Thoracic aorta (tissue), 2 donors: ENCODE data around the gene SGMS1. TPM values are rescaled to one million over a fixed set of nuclear protein-coding genes. Genes with fewer than 3 reads are reported as not detected.
"Not testable (repeated sequence)": the region's sequence is repeated elsewhere in the genome, so short reads cannot be mapped to it uniquely, and the experiment has no call there.

Experiments used
- ATAC-seq: fragments of 150-250 bp; one replicate; pipeline ENCODE4 v1.8.0; 2017; ENCODE audit warnings: low read depth; ENCODE audit not compliant: insufficient number of reproducible peaks, low FRiP score
- DNase-seq: peaks from one replicate; pipeline ENCODE4 v3.0.0-alpha.2; 2020; ENCODE audit warnings: low spot score
- H3K27ac ChIP-seq, 2 donors: fragments of 200-600 bp; sonication (generic); 1 replicate in 1 of 2; 2 replicates in 1 of 2; pipeline ENCODE4 v1.5.1; 2016; ENCODE audit warnings: mild to moderate bottlenecking in 2 of 2, moderate library complexity in 2 of 2
- H3K27me3 ChIP-seq: fragments of 200-600 bp; sonication (generic); replicated peaks from 2 replicates; pipeline ENCODE4 v1.6.0; 2016; ENCODE audit warnings: mild to moderate bottlenecking; ENCODE audit not compliant: insufficient read depth
- H3K36me3 ChIP-seq: fragments of 200-600 bp; sonication (generic); one replicate; pipeline ENCODE4 v1.5.1; 2016
- H3K4me1 ChIP-seq, 2 donors: fragments of 200-600 bp; sonication (generic); 1 replicate in 1 of 2; 2 replicates in 1 of 2; pipeline versions ENCODE4 v1.5.1 to v1.6.0; 2016; ENCODE audit warnings: low read depth in 2 of 2, mild to moderate bottlenecking in 1 of 2; ENCODE audit not compliant: control insufficient read depth in 1 of 2
- H3K4me3 ChIP-seq: fragments of 200-600 bp; sonication (generic); 2 replicates; pipeline ENCODE4 v1.5.1; 2016; ENCODE audit warnings: mild to moderate bottlenecking
- H3K9me3 ChIP-seq: fragments of 200-600 bp; sonication (generic); 2 replicates; pipeline ENCODE4 v1.5.1; 2016
- total RNA-seq, 2 donors: library from RNA; depleted of rRNA; stranded (reverse); fragments of >200 nt; gene quantifications; one replicate each; pipeline versions ENCODE4 v1.1.0 to v1.2.3, GENCODE V29; 2016
- TF ChIP-seq, protein P1 (sequence below): fragments of 200-600 bp; sonication (generic); IDR thresholded peaks from one replicate; pipeline ENCODE4 v1.5.1; 2019; ENCODE audit warnings: antibody characterized with exemption

The SGMS1 gene
- total RNA-seq, 2 donors from 2014 or later, result 60.5 to 92.3 TPM

GRCh38 chr10:50358925-50359687 lies 264.6 kb downstream of the SGMS1 start:
- H3K4me3 ChIP-seq, result no peak overlapping the region
- no peaks in the 10 kb centered on the region for H3K36me3 ChIP-seq
- no peaks in the 10 kb centered on the region for H3K9me3 ChIP-seq
- ATAC-seq (no peak), DNase-seq (no peak)
- no peak overlapping the region for H3K27ac ChIP-seq
- TF ChIP-seq, protein P1, sequence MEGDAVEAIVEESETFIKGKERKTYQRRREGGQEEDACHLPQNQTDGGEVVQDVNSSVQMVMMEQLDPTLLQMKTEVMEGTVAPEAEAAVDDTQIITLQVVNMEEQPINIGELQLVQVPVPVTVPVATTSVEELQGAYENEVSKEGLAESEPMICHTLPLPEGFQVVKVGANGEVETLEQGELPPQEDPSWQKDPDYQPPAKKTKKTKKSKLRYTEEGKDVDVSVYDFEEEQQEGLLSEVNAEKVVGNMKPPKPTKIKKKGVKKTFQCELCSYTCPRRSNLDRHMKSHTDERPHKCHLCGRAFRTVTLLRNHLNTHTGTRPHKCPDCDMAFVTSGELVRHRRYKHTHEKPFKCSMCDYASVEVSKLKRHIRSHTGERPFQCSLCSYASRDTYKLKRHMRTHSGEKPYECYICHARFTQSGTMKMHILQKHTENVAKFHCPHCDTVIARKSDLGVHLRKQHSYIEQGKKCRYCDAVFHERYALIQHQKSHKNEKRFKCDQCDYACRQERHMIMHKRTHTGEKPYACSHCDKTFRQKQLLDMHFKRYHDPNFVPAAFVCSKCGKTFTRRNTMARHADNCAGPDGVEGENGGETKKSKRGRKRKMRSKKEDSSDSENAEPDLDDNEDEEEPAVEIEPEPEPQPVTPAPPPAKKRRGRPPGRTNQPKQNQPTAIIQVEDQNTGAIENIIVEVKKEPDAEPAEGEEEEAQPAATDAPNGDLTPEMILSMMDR, result no peak
- H3K4me1 ChIP-seq, result peaks cover 10 to 21% of the 10 kb centered on the region in 2 donors
- no peaks in the 10 kb centered on the region for H3K27me3 ChIP-seq

GRCh38 chr10:50358411-50358810 lies 265.3 kb downstream of the SGMS1 start:
- Histone ChIP-seq H3K27ac (no peak overlapping the region), H3K9me3 (no peaks in the 10 kb centered on the region), H3K36me3 (no peaks in the 10 kb centered on the region), H3K27me3 (no peaks in the 10 kb centered on the region), H3K4me3 (no peak overlapping the region), H3K4me1 (peaks cover 10 to 21% of the 10 kb centered on the region in 2 donors)
- DNase-seq (no peak), ATAC-seq (no peak)
- TF ChIP-seq, protein P1, result no peak

- ATAC-seq, H3K9me3 ChIP-seq, H3K27ac ChIP-seq: not testable (repeated sequence)
These were observed 267.3 kb downstream of the SGMS1 start for GRCh38 chr10:50356481-50356832.

DNA sequence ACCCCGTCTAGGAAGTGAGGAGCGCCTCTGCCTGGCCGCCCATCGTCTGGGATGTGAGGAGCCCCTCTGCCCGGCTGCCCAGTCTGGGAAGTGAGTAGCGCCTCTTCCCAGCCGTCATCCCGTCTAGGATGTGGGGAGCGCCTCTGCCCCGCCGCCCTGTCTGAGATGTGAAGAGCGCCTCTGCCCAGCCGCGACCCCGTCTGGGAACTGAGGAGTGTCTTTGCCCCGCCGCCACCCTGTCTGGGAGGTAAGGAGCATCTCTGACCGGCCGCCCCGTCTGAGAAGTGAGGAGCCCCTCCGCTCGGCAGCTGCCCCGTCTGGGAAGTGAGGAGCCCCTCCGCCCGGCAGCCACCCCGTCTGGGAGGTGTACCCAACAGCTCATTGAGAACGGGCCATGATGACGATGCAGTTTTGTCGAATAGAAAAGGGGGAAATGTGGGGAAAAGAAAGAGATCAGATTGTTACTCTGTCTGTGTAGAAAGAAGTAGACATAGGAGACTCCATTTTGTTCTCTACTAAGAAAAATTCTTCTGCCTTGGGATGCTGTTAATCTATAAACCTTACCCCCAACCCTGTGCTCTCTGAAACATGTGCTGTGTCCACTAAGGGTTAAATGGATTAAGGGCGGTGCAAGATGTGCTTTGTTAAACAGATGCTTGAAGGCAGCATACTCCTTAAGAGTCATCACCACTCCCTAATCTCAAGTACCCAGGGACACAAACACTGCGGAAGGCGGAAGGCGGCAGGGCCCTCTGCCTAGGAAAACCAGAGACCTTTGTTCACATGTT lies 267.9 kb downstream of the SGMS1 start:
- not testable (repeated sequence) for H3K27ac ChIP-seq, H3K36me3 ChIP-seq, H3K9me3 ChIP-seq, H3K27me3 ChIP-seq, H3K4me3 ChIP-seq, DNase-seq, ATAC-seq
- peaks cover 10 to 15% of the 10 kb centered on the region in 2 donors for H3K4me1 ChIP-seq

More at GRCh38 chr10:50356481-50356832, 267.3 kb downstream of the SGMS1 start:
- H3K4me3 ChIP-seq, DNase-seq, H3K27me3 ChIP-seq, H3K36me3 ChIP-seq: not testable (repeated sequence)
- peaks cover 10 to 21% of the 10 kb centered on the region in 2 donors for H3K4me1 ChIP-seq

DNA sequence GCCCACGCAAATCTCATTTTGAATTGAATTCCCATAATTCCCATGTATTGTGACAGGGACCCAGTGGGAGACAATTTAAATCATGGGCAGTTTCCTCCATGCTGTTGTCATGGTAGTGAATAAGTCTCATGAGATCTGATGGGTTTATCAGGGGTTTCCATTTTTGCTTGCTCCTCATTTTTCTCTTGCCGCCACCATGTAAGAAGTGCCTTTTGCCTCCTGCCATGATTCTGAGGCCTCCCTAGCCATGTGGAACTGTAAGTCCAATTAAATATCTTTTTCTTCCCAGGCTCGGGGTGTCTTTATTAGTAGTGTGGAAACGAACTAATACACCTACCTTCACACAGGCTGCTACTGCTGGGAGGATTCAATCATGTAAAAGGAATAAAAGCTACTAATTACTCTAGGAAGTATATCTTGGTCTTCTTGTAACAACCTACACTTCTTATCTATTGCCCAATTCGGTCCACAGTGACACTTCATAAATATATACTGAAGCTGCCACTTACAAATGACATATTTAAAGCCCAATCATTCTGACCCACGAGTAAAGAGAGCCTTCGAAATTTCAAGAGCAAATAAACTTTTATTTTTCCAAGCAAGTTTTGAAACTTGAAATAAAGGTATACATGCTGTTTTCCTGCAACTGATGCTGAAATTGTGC lies 272.1 kb downstream of the SGMS1 start:
- ATAC-seq (no peak), DNase-seq (no peak)
- H3K27me3 ChIP-seq, result no peaks in the 10 kb centered on the region
- no peaks in the 10 kb centered on the region for H3K36me3 ChIP-seq
- H3K4me3 ChIP-seq, result no peak overlapping the region
- no peak overlapping the region for H3K27ac ChIP-seq
- TF ChIP-seq, protein P1, result no peak
- no peaks in the 10 kb centered on the region for H3K9me3 ChIP-seq
- no peaks in the 10 kb centered on the region for H3K4me1 ChIP-seq

DNA sequence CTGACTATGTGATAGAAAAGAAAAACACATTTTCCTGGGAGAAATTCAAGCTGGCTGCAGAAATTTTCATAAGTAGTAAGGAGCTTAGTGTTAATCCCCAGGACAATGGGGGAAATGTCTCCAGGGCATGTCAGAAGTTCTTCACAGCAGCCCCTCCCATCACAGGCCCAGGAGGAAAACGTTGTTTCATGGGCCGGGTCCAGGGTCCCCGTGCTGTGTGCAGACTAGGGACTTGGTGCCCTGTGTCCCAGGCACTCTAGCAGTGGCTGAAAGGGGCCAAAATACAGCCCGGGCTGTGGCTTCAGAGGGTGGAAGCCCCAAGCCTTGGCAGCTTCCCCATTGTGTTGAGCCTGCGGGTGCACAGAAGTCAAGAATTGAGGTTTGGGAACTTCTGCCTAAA lies 273.4 kb downstream of the SGMS1 start:
- no peaks in the 10 kb centered on the region for H3K36me3 ChIP-seq
- no peak overlapping the region for H3K27ac ChIP-seq
- ATAC-seq, result no peak
- no peak for DNase-seq
- TF ChIP-seq, protein P1, result no peak
- H3K27me3 ChIP-seq, result no peaks in the 10 kb centered on the region
- H3K4me1 ChIP-seq, result no peaks in the 10 kb centered on the region
- H3K4me3 ChIP-seq, result no peak overlapping the region
- no peaks in the 10 kb centered on the region for H3K9me3 ChIP-seq
